ENCODE results near the gene KIFC1.

Gene KIFC1

GRCh38 chr6:33441457-33441856, 49.8 kb downstream of the KIFC1 start:
- no peak for DNase-seq (ENCODE audit: low read depth in 2 of 2)

GRCh38 chr6:33442283-33442682, 50.7 kb downstream of the KIFC1 start:
- DNase-seq (ENCODE audit: low read depth in 2 of 2) = no peak

GRCh38 chr6:33443025-33443424, 51.4 kb downstream of the KIFC1 start:
- no peak for DNase-seq (ENCODE audit: low read depth in 2 of 2)

GRCh38 chr6:33443619-33444504, 52.2 kb downstream of the KIFC1 start:
- no peak for DNase-seq (ENCODE audit: low read depth in 2 of 2)

GRCh38 chr6:33445119-33445603, 53.5 kb downstream of the KIFC1 start:
- no peak for DNase-seq (ENCODE audit: low read depth in 2 of 2)

- DNase-seq (ENCODE audit: low read depth in 2 of 2) = no peak
These were observed 54.7 kb downstream of the KIFC1 start for GRCh38 chr6:33446356-33446755.

- no peak for DNase-seq (ENCODE audit: low read depth in 2 of 2)
These were observed 58.8 kb downstream of the KIFC1 start for GRCh38 chr6:33450434-33450833.

- no peak for DNase-seq (ENCODE audit: low read depth in 2 of 2)
These were observed 60.0 kb downstream of the KIFC1 start for GRCh38 chr6:33451606-33452005.

- no peak for DNase-seq (ENCODE audit: low read depth in 2 of 2)
These were observed 60.9 kb downstream of the KIFC1 start for GRCh38 chr6:33452496-33452895.

GRCh38 chr6:33453393-33454008, 61.9 kb downstream of the KIFC1 start:
- no peak for DNase-seq (ENCODE audit: low read depth in 2 of 2)

- peak; percentile 84 to 86 for DNase-seq (ENCODE audit: low read depth in 2 of 2)
These were observed 62.7 kb downstream of the KIFC1 start, which contains the start of gene ZBTB9 for GRCh38 chr6:33454009-33454946. Gene ZBTB9 (plus strand): TSS chr6:33454576. CDS start chr6:33455101, 525 bp downstream.

- no peak for DNase-seq (ENCODE audit: low read depth in 2 of 2)
These were observed 63.4 kb downstream of the KIFC1 start for GRCh38 chr6:33455051-33455450.

GRCh38 chr6:33456156-33456555, 64.5 kb downstream of the KIFC1 start:
- DNase-seq (ENCODE audit: low read depth in 2 of 2) = no peak

- DNase-seq (ENCODE audit: low read depth in 2 of 2) = no peak
These were observed 67.1 kb downstream of the KIFC1 start for GRCh38 chr6:33458676-33459075.

GRCh38 chr6:33459226-33459625, 67.6 kb downstream of the KIFC1 start:
- no peak for DNase-seq (ENCODE audit: low read depth in 2 of 2)
